K562 (cell line): Measurements from ENCODE around the gene EML3. TPM values are rescaled to one million over a fixed set of nuclear protein-coding genes. Genes with fewer than 3 reads are reported as not detected.

Source experiments
- CBX5 ChIP-seq: IDR thresholded peaks from 2 replicates; pipeline ENCODE4 v1.6.1; 2014; ENCODE audit warnings: low read depth, borderline replicate concordance
- EP300 ChIP-seq: IDR thresholded peaks from 2 replicates; pipeline ENCODE4 v1.6.1; 2012; ENCODE audit warnings: low read length, improper control_type of control experiment
- GATA2 ChIP-seq: sonication (generic); formaldehyde crosslinking; IDR thresholded peaks from 2 replicates; pipeline ENCODE4 v1.4.0; 2020; ENCODE audit warnings: mild to moderate bottlenecking, missing genetic modification reagents
- PHF20 ChIP-seq: fragments of 450-650 bp; IDR thresholded peaks from 2 replicates; pipeline ENCODE4 v1.6.1; 2018; ENCODE audit not compliant: partially characterized antibody
- PKNOX1 ChIP-seq: fragments of 450-650 bp; IDR thresholded peaks from 2 replicates; pipeline ENCODE4 v1.6.1; 2016
- RB1 ChIP-seq: fragments of 450-650 bp; IDR thresholded peaks from 2 replicates; pipeline ENCODE4 v1.6.1; 2017; ENCODE audit warnings: low read depth, mild to moderate bottlenecking
- RBM22 ChIP-seq: fragments of 200-400 bp; formaldehyde crosslinking; IDR thresholded peaks from 2 replicates; pipeline ENCODE4 v1.6.1; 2018; ENCODE audit warnings: low read length, low read depth; ENCODE audit not compliant: poor library complexity, severe bottlenecking
- SIN3A ChIP-seq, 2 experiments: fragments of 150-350 bp in 1 of 2; IDR thresholded peaks; 2 replicates each; pipeline ENCODE4 v1.6.1; 2011 to 2016; ENCODE audit warnings: borderline replicate concordance in 2 of 2, low read depth in 2 of 2, low read length in 2 of 2, mild to moderate bottlenecking in 2 of 2, moderate library complexity in 2 of 2; ENCODE audit not compliant: control insufficient read depth in 1 of 2
- SMC3 ChIP-seq: conservative IDR thresholded peaks from 2 replicates; pipeline ENCODE4 v1.6.1; 2011; ENCODE audit warnings: low read depth, low read length, improper control_type of control experiment; ENCODE audit not compliant: insufficient read depth
- THRAP3 ChIP-seq: fragments of 450-650 bp; IDR thresholded peaks from 2 replicates; pipeline ENCODE4 v1.6.1; 2016; ENCODE audit warnings: mild to moderate bottlenecking, inconsistent platforms, borderline replicate concordance
- ZNF239 ChIP-seq: fragments of 250-450 bp; sonication (Bioruptor Pico); IDR thresholded peaks from 2 replicates; pipeline ENCODE4 v1.4.0; 2020; ENCODE audit warnings: mild to moderate bottlenecking
- ZNF3 ChIP-seq: fragments of 250-450 bp; sonication (Bioruptor Pico); IDR thresholded peaks from 2 replicates; pipeline ENCODE4 v1.5.0; 2021; ENCODE audit warnings: mild to moderate bottlenecking, moderate library complexity
- ZNF395 ChIP-seq: fragments of 200-800 bp; sonication (Bioruptor generic); IDR thresholded peaks from 2 replicates; pipeline ENCODE4 v1.6.1; 2017; ENCODE audit warnings: missing genetic modification characterization, missing compliant biosample characterization
- ZNF518B ChIP-seq: fragments of 250-450 bp; sonication (Bioruptor Pico); IDR thresholded peaks from 2 replicates; pipeline ENCODE4 v1.5.0; 2021; ENCODE audit warnings: mild to moderate bottlenecking, moderate library complexity
- polyA plus RNA-seq, 8 experiments: library from polyadenylated mRNA; depleted of rRNA in 4 of 8; stranded (reverse) in 5 of 8; unstranded in 3 of 8; fragments of >200 nt; fragmentation: Nextera tagmentation in 2 of 8; fragmentation: Illumina TruSeq in 1 of 8; extraction: Ambion mirVana in 2 of 8; extraction: Trizol in 1 of 8; gene quantifications; 2 replicates each; pipeline versions ENCODE4 v1.2.1 to v1.2.3, GENCODE V29; 2011 to 2014; ENCODE audit warnings: inconsistent platforms in 1 of 8, missing spikeins in 1 of 8
- total RNA-seq, 7 experiments: library from RNA; depleted of rRNA in 6 of 7; stranded (reverse); fragments of >200 nt in 6 of 7; fragmentation: Illumina TruSeq in 2 of 7; extraction: Trizol in 2 of 7; gene quantifications; 2 replicates each; pipeline versions ENCODE4 v1.2.1 to v1.2.3, GENCODE V29; 2011 to 2021; ENCODE audit warnings: low replicate concordance in 1 of 7

EML3 gene
- total and polyA plus RNA-seq, 9 of the 15 experiments (the other 6 are each of a cell fraction or from before 2014, with no cell fraction given), result 0.32 to 90.5 (median 26.4) TPM

- TF ChIP-seq ZNF518B (CRISPR knock-in tag), result no peak
- TF ChIP-seq RB1, result peak; percentile 75; the same call in 1 of the 2 replicates
- no peak for TF ChIP-seq CBX5
- no peak for TF ChIP-seq THRAP3
- TF ChIP-seq EP300, result peak; percentile 12; the same call in 1 of the 2 replicates
- peak; percentile 65 for TF ChIP-seq PHF20
- TF ChIP-seq ZNF395 (CRISPR knock-in tag), result 0 out of 2 replicates have a peak, but pooled peaks have one; percentile 18
- no peak for TF ChIP-seq GATA2
- TF ChIP-seq SMC3, result 0 out of 2 replicates have a peak, but pooled peaks have one; percentile 8
- TF ChIP-seq ZNF239 (CRISPR knock-in tag), result no peak
- peak; percentile 86 for TF ChIP-seq PKNOX1
- peak; percentile 85 for TF ChIP-seq RBM22
- no peak for TF ChIP-seq ZNF3 (CRISPR knock-in tag)
- peak in 1 of 2 experiments; percentile 75; a peak in 1 of 4 replicates for TF ChIP-seq SIN3A (IDR thresholded peaks at IDR 0.05; ENCODE audit: borderline replicate concordance in 2 of 2, control insufficient read depth in 1 of 2, low read depth in 2 of 2, low read length in 2 of 2)
Measured at GRCh38 chr11:62645946-62646824, 33.6 kb upstream of the EML3 start, which contains the start of gene GANAB (continued).
